Central memory CD8-positive, alpha-beta T cell (primary cell): ENCODE measurements around the gene MAFG.

Experiments used
- ATAC-seq: fragments of 150-1000 bp; cut with Tn5 transposase; replicated peaks from 2 replicates; pipeline ENCODE4 v1.10.0; 2022; ENCODE audit warnings: mild to moderate bottlenecking, moderate FRiP score, moderate number of reproducible peaks; ENCODE audit not compliant: poor library complexity, severe bottlenecking; ENCODE audit errors: extremely low read depth
- DNase-seq, 2 donors: peaks; one replicate each; pipeline ENCODE4 v3.0.0; 2021; ENCODE audit warnings: low spot score in 2 of 2
- H3K27ac Mint-ChIP-seq: one replicate; pipeline ENCODE4 v1.8.0; 2022; ENCODE audit warnings: low read depth, mild to moderate bottlenecking, moderate library complexity, mixed read lengths
- H3K27me3 Mint-ChIP-seq: one replicate; pipeline ENCODE4 v1.8.0; 2022; ENCODE audit warnings: mixed read lengths
- H3K36me3 Mint-ChIP-seq: one replicate; pipeline ENCODE4 v1.8.0; 2022; ENCODE audit warnings: mild to moderate bottlenecking, moderate library complexity, mixed read lengths; ENCODE audit not compliant: insufficient read depth
- H3K4me1 Mint-ChIP-seq: one replicate; pipeline ENCODE4 v1.8.0; 2022; ENCODE audit warnings: mixed read lengths
- H3K4me3 Mint-ChIP-seq: one replicate; pipeline ENCODE4 v1.8.0; 2022; ENCODE audit warnings: mild to moderate bottlenecking, moderate library complexity, mixed read lengths
- H3K9me3 Mint-ChIP-seq: one replicate; pipeline ENCODE4 v1.8.0; 2022; ENCODE audit warnings: mixed read lengths

The MAFG gene

GRCh38 chr17:81912441-81913309 lies 14.9 kb downstream of the MAFG start:
- Mint-ChIP-seq H3K27me3 (no peaks in the 10 kb centered on the region), H3K4me1 (peaks cover 18% of the 10 kb centered on the region), H3K36me3 (peaks cover 33% of the 10 kb centered on the region), H3K4me3 (peak overlapping the region; percentile 67), H3K27ac (no peak overlapping the region), H3K9me3 (no peaks in the 10 kb centered on the region)
- DNase-seq (no peak), ATAC-seq (no peak)

- DNase-seq (no peak), ATAC-seq (no peak)
- Mint-ChIP-seq H3K4me3 (peak overlapping the region; percentile 67), H3K4me1 (peaks cover 13% of the 10 kb centered on the region), H3K36me3 (peaks cover 33% of the 10 kb centered on the region), H3K27me3 (no peaks in the 10 kb centered on the region), H3K27ac (no peak overlapping the region), H3K9me3 (no peaks in the 10 kb centered on the region)
Measured at GRCh38 chr17:81911969-81912368, 15.6 kb downstream of the MAFG start.

GRCh38 chr17:81911277-81911961 lies 16.1 kb downstream of the MAFG start, which contains the start of gene PCYT2:
TSS of gene PCYT2 (minus strand) at chr17:81911399. CDS start at chr17:81911355, 44 bp downstream.
- ATAC-seq (peak; percentile 91), DNase-seq (peak; percentile 79 to 87)
- Mint-ChIP-seq H3K9me3 (no peaks in the 10 kb centered on the region), H3K4me1 (peaks cover 8% of the 10 kb centered on the region), H3K36me3 (peaks cover 28% of the 10 kb centered on the region), H3K27me3 (no peaks in the 10 kb centered on the region), H3K27ac (no peak within 1 kb of the TSS), H3K4me3 (peak within 1 kb of the TSS; percentile 72)

GRCh38 chr17:81910840-81911276 lies 16.7 kb downstream of the MAFG start:
- Mint-ChIP-seq H3K9me3 (no peaks in the 10 kb centered on the region), H3K4me1 (peaks cover 8% of the 10 kb centered on the region), H3K36me3 (peaks cover 23% of the 10 kb centered on the region), H3K4me3 (peak overlapping the region; percentile 72), H3K27ac (no peak overlapping the region), H3K27me3 (no peaks in the 10 kb centered on the region)
- DNase-seq (no peak), ATAC-seq (peak; percentile 35)

GRCh38 chr17:81909966-81910839 lies 17.3 kb downstream of the MAFG start:
- no peak for DNase-seq
- H3K27ac Mint-ChIP-seq: no peak overlapping the region
- no peaks in the 10 kb centered on the region for H3K9me3 Mint-ChIP-seq

GRCh38 chr17:81909231-81909630 lies 18.3 kb downstream of the MAFG start:
- Mint-ChIP-seq H3K27ac (no peak overlapping the region), H3K4me1 (peaks cover 8% of the 10 kb centered on the region), H3K4me3 (peak overlapping the region; percentile 20), H3K36me3 (peaks cover 22% of the 10 kb centered on the region), H3K27me3 (no peaks in the 10 kb centered on the region), H3K9me3 (no peaks in the 10 kb centered on the region)
- DNase-seq (no peak), ATAC-seq (no peak)

More at GRCh38 chr17:81909966-81910839, 17.3 kb downstream of the MAFG start:
- Mint-ChIP-seq H3K27me3 (no peaks in the 10 kb centered on the region), H3K4me3 (peak overlapping the region; percentile 72), H3K36me3 (peaks cover 22% of the 10 kb centered on the region), H3K4me1 (peaks cover 8% of the 10 kb centered on the region)
- ATAC-seq: no peak

GRCh38 chr17:81908793-81909192 lies 18.7 kb downstream of the MAFG start:
- H3K27ac Mint-ChIP-seq: no peak overlapping the region
- H3K27me3 Mint-ChIP-seq: no peaks in the 10 kb centered on the region
- no peak overlapping the region for H3K4me3 Mint-ChIP-seq

GRCh38 chr17:81907219-81908145 lies 20.1 kb downstream of the MAFG start:
- Mint-ChIP-seq H3K4me3 (no peak overlapping the region), H3K4me1 (peaks cover 8% of the 10 kb centered on the region), H3K27ac (no peak overlapping the region), H3K36me3 (peaks cover 16% of the 10 kb centered on the region), H3K27me3 (no peaks in the 10 kb centered on the region), H3K9me3 (no peaks in the 10 kb centered on the region)
- ATAC-seq (no peak), DNase-seq (no peak)

More at GRCh38 chr17:81908793-81909192, 18.7 kb downstream of the MAFG start:
- DNase-seq (no peak), ATAC-seq (no peak)
- Mint-ChIP-seq H3K36me3 (peaks cover 22% of the 10 kb centered on the region), H3K4me1 (peaks cover 8% of the 10 kb centered on the region), H3K9me3 (no peaks in the 10 kb centered on the region)

GRCh38 chr17:81906476-81907218 lies 20.9 kb downstream of the MAFG start:
- Mint-ChIP-seq H3K27ac (no peak overlapping the region), H3K9me3 (no peaks in the 10 kb centered on the region), H3K36me3 (peaks cover 10% of the 10 kb centered on the region), H3K27me3 (no peaks in the 10 kb centered on the region), H3K4me3 (no peak overlapping the region), H3K4me1 (peaks cover 2% of the 10 kb centered on the region)
- ATAC-seq (no peak), DNase-seq (no peak)

- no peak for ATAC-seq
- peaks cover 6% of the 10 kb centered on the region for H3K27me3 Mint-ChIP-seq
Measured at GRCh38 chr17:81905993-81906392, 21.5 kb downstream of the MAFG start.

GRCh38 chr17:81905424-81905875 lies 22.1 kb downstream of the MAFG start:
- peaks cover 5% of the 10 kb centered on the region for H3K36me3 Mint-ChIP-seq
- no peak for ATAC-seq

More at GRCh38 chr17:81905993-81906392, 21.5 kb downstream of the MAFG start:
- Mint-ChIP-seq H3K36me3 (peaks cover 7% of the 10 kb centered on the region), H3K27ac (no peak overlapping the region), H3K9me3 (no peaks in the 10 kb centered on the region), H3K4me3 (no peak overlapping the region), H3K4me1 (no peaks in the 10 kb centered on the region)
- DNase-seq: no peak

More at GRCh38 chr17:81905424-81905875, 22.1 kb downstream of the MAFG start:
- H3K4me1 Mint-ChIP-seq: no peaks in the 10 kb centered on the region
- H3K4me3 Mint-ChIP-seq: no peak overlapping the region
- H3K27ac Mint-ChIP-seq: no peak overlapping the region
- H3K9me3 Mint-ChIP-seq: no peaks in the 10 kb centered on the region
- H3K27me3 Mint-ChIP-seq: peaks cover 11% of the 10 kb centered on the region
- no peak for DNase-seq
